GM21390 (cell line): ENCODE measurements around the gene SLC24A4.

Experiments used
- ATAC-seq: cut with Tn5 transposase; IDR thresholded peaks from one replicate; pipeline ENCODE4 v1.9.1; 2021; ENCODE audit not compliant: unreplicated experiment

Gene SLC24A4

GRCh38 chr14:92495027-92495426, 172.1 kb downstream of the SLC24A4 start:
- ATAC-seq, result no peak

GRCh38 chr14:92496191-92496857, 173.4 kb downstream of the SLC24A4 start:
- ATAC-seq, result no peak

GRCh38 chr14:92497391-92497790, 174.4 kb downstream of the SLC24A4 start:
- no peak for ATAC-seq

- no peak for ATAC-seq
Measured at GRCh38 chr14:92499234-92499633, 176.3 kb downstream of the SLC24A4 start.

GRCh38 chr14:92500491-92500941, 177.6 kb downstream of the SLC24A4 start:
- no peak for ATAC-seq

GRCh38 chr14:92501891-92502351, 179.0 kb downstream of the SLC24A4 start:
- no peak for ATAC-seq

- no peak for ATAC-seq
Measured at GRCh38 chr14:92502541-92503286, 179.7 kb downstream of the SLC24A4 start.

GRCh38 chr14:92503756-92504491, 181.0 kb downstream of the SLC24A4 start:
- no peak for ATAC-seq

GRCh38 chr14:92505826-92506225, 182.9 kb downstream of the SLC24A4 start:
- no peak for ATAC-seq

- ATAC-seq, result no peak
Measured at GRCh38 chr14:92506231-92506630, 183.3 kb downstream of the SLC24A4 start.

GRCh38 chr14:92507174-92507768, 184.3 kb downstream of the SLC24A4 start:
- peak; percentile 51 for ATAC-seq

- ATAC-seq, result no peak
Measured at GRCh38 chr14:92510972-92511371, 188.0 kb downstream of the SLC24A4 start.

- no peak for ATAC-seq
Measured at GRCh38 chr14:92511453-92512238, 188.7 kb downstream of the SLC24A4 start.

GRCh38 chr14:92512807-92513203, 189.8 kb downstream of the SLC24A4 start:
- no peak for ATAC-seq

GRCh38 chr14:92513204-92513965, 190.4 kb downstream of the SLC24A4 start, which contains the start of gene RIN3:
RIN3 (plus strand) TSS chr14:92513781; CDS start chr14:92513933, 152 bp downstream.
- peak; percentile 76 for ATAC-seq

- ATAC-seq, result peak; percentile 33
Measured at GRCh38 chr14:92513966-92514843, 191.2 kb downstream of the SLC24A4 start.

- no peak for ATAC-seq
Measured at GRCh38 chr14:92514844-92515514, 192.0 kb downstream of the SLC24A4 start.
